ENCODE data around the gene RNF167. TPM values are rescaled to one million over a fixed set of nuclear protein-coding genes. Genes with fewer than 3 reads are reported as not detected.
A peak's percentile ranks its signal among the peaks of the same experiment; 100 is the strongest.

Gene RNF167
- total and polyA plus RNA-seq, 4 donors = 15.9 to 72.6 (median 24.4) TPM

- Histone ChIP-seq H3K4me3 (ENCODE audit: low read depth in 1 of 3, low read length in 3 of 3) (no peak overlapping the region), H3K9ac (ENCODE audit: low read depth in 1 of 2, low read length in 2 of 2) (peak overlapping the region in 1 of 2 donors; percentile 69), H3K27me3 (ENCODE audit: control insufficient read depth in 4 of 4, insufficient read depth in 4 of 4, low read length in 3 of 4) (no peaks in the 10 kb centered on the region), H3K27ac (ENCODE audit: low read depth in 1 of 2, low read length in 2 of 2) (no peak overlapping the region), H3K36me3 (ENCODE audit: control insufficient read depth in 4 of 4, insufficient read depth in 3 of 4, low read depth in 1 of 4, low read length in 3 of 4) (peaks cover 1 to 16% (median 11%) of the 10 kb centered on the region in 4 donors), H3K4me1 (ENCODE audit: control insufficient read depth in 4 of 4, insufficient read depth in 4 of 4, low read length in 3 of 4) (peaks cover 8 to 47% (median 33%) of the 10 kb centered on the region in 4 donors), H3K9me3 (ENCODE audit: control insufficient read depth in 4 of 4, low read length in 3 of 4) (no peaks in the 10 kb centered on the region)
- TF ChIP-seq TAF1 (conservative IDR thresholded peaks at IDR 0.05) = no peak
- TF ChIP-seq NR2F2 (IDR thresholded peaks at IDR 0.05) = no peak
- TF ChIP-seq SP1 (IDR thresholded peaks at IDR 0.05) = no peak
- no peak for TF ChIP-seq HNF4A (conservative IDR thresholded peaks at IDR 0.05)
- TF ChIP-seq JUND (IDR thresholded peaks at IDR 0.05) = no peak
- WGBS = 95% methylated on average over 11 of the region's 11 CpGs
- DNase-seq (ENCODE audit: low spot score) = no peak
Measured at GRCh38 chr17:4938069-4938491, 2.0 kb upstream of the RNF167 start.

GRCh38 chr17:4938688-4939545 is 1.2 kb upstream of the RNF167 start:
- DNase-seq (ENCODE audit: low spot score) = no peak
- H3K36me3 ChIP-seq (ENCODE audit: control insufficient read depth in 4 of 4, insufficient read depth in 3 of 4, low read depth in 1 of 4, low read length in 3 of 4) = peaks cover 4 to 21% (median 13%) of the 10 kb centered on the region in 4 donors
- H3K4me3 ChIP-seq (ENCODE audit: low read depth in 1 of 3, low read length in 3 of 3) = peak overlapping the region; percentile 79 to 89 (median 83)

GRCh38 chr17:4939546-4939795 is 597 bp upstream of the RNF167 start:
- Histone ChIP-seq H3K27me3 (ENCODE audit: control insufficient read depth in 4 of 4, insufficient read depth in 4 of 4, low read length in 3 of 4) (no peaks in the 10 kb centered on the region), H3K4me3 (ENCODE audit: low read depth in 1 of 3, low read length in 3 of 3) (peak overlapping the region; percentile 79 to 89 (median 83)), H3K36me3 (ENCODE audit: control insufficient read depth in 4 of 4, insufficient read depth in 3 of 4, low read depth in 1 of 4, low read length in 3 of 4) (peaks cover 4 to 25% (median 14%) of the 10 kb centered on the region in 4 donors), H3K9ac (ENCODE audit: low read depth in 1 of 2, low read length in 2 of 2) (peak overlapping the region; percentile 69 to 78), H3K27ac (ENCODE audit: low read depth in 1 of 2, low read length in 2 of 2) (peak overlapping the region; percentile 89 to 90), H3K4me1 (ENCODE audit: control insufficient read depth in 4 of 4, insufficient read depth in 4 of 4, low read length in 3 of 4) (peaks cover 8 to 48% (median 31%) of the 10 kb centered on the region in 4 donors), H3K9me3 (ENCODE audit: control insufficient read depth in 4 of 4, low read length in 3 of 4) (no peaks in the 10 kb centered on the region)
- no peak for TF ChIP-seq FOXA2 (IDR thresholded peaks at IDR 0.05)
- TF ChIP-seq RAD21 (IDR thresholded peaks at IDR 0.05) = no peak
- DNase-seq (ENCODE audit: low spot score) = no peak
- under 1% methylated on average over 16 of the region's 16 CpGs for WGBS

More at GRCh38 chr17:4938688-4939545, 1.2 kb upstream of the RNF167 start:
- H3K27me3 ChIP-seq (ENCODE audit: control insufficient read depth in 4 of 4, insufficient read depth in 4 of 4, low read length in 3 of 4) = no peaks in the 10 kb centered on the region
- TF ChIP-seq RAD21 (IDR thresholded peaks at IDR 0.05) (no peak), RXRA (IDR thresholded peaks at IDR 0.05) (peak in 1 of 2 donors; percentile 32), SP1 (IDR thresholded peaks at IDR 0.05) (no peak), NR2F2 (IDR thresholded peaks at IDR 0.05) (peak; percentile 29)
- H3K9ac ChIP-seq (ENCODE audit: low read depth in 1 of 2, low read length in 2 of 2) = peak overlapping the region; percentile 69 to 78
- peak overlapping the region; percentile 89 to 90 for H3K27ac ChIP-seq (ENCODE audit: low read depth in 1 of 2, low read length in 2 of 2)
- no peaks in the 10 kb centered on the region for H3K9me3 ChIP-seq (ENCODE audit: control insufficient read depth in 4 of 4, low read length in 3 of 4)
- peaks cover 8 to 50% (median 35%) of the 10 kb centered on the region in 4 donors for H3K4me1 ChIP-seq (ENCODE audit: control insufficient read depth in 4 of 4, insufficient read depth in 4 of 4, low read length in 3 of 4)
- WGBS = 56% methylated on average over 19 of the region's 19 CpGs

- under 1% methylated on average over 29 of the region's 29 CpGs for WGBS
Measured at GRCh38 chr17:4940555-4941318, 669 bp downstream of the RNF167 start.

More at GRCh38 chr17:4940555-4941318, 669 bp downstream of the RNF167 start:
- no peaks in the 10 kb centered on the region for H3K27me3 ChIP-seq (ENCODE audit: control insufficient read depth in 4 of 4, insufficient read depth in 4 of 4, low read length in 3 of 4)
- peak overlapping the region; percentile 79 to 89 (median 83) for H3K4me3 ChIP-seq (ENCODE audit: low read depth in 1 of 3, low read length in 3 of 3)
- H3K27ac ChIP-seq (ENCODE audit: low read depth in 1 of 2, low read length in 2 of 2) = peak overlapping the region; percentile 89 to 90
- H3K4me1 ChIP-seq (ENCODE audit: control insufficient read depth in 4 of 4, insufficient read depth in 4 of 4, low read length in 3 of 4) = peaks cover 8 to 54% (median 40%) of the 10 kb centered on the region in 4 donors
- peak in 1 of 2 donors; percentile 7 for TF ChIP-seq EGR1 (IDR thresholded peaks at IDR 0.05; ENCODE audit: low read depth in 2 of 2)
- TF ChIP-seq ATF3 (IDR thresholded peaks at IDR 0.05) = no peak
- no peak for TF ChIP-seq NR2F2 (IDR thresholded peaks at IDR 0.05)
- peak overlapping the region; percentile 80 to 93 for H3K9ac ChIP-seq (ENCODE audit: low read depth in 1 of 2, low read length in 2 of 2)
- H3K36me3 ChIP-seq (ENCODE audit: control insufficient read depth in 4 of 4, insufficient read depth in 3 of 4, low read depth in 1 of 4, low read length in 3 of 4) = peaks cover 4 to 31% (median 20%) of the 10 kb centered on the region in 4 donors
- H3K9me3 ChIP-seq (ENCODE audit: control insufficient read depth in 4 of 4, low read length in 3 of 4) = no peaks in the 10 kb centered on the region
- DNase-seq (ENCODE audit: low spot score) = peak; percentile 51

Measured in liver (tissue), 9 donors.